ENCODE measurements around the gene CYP21A2. TPM values are rescaled to one million over a fixed set of nuclear protein-coding genes. Genes with fewer than 3 reads are reported as not detected.
"Not testable (repeated sequence)": the region's sequence is repeated elsewhere in the genome, so short reads cannot be mapped to it uniquely, and the experiment has no call there.

CYP21A2 gene
- total and polyA plus RNA-seq, 8 donors: 0.23 to 2.7 (median 0.77) TPM

DNA sequence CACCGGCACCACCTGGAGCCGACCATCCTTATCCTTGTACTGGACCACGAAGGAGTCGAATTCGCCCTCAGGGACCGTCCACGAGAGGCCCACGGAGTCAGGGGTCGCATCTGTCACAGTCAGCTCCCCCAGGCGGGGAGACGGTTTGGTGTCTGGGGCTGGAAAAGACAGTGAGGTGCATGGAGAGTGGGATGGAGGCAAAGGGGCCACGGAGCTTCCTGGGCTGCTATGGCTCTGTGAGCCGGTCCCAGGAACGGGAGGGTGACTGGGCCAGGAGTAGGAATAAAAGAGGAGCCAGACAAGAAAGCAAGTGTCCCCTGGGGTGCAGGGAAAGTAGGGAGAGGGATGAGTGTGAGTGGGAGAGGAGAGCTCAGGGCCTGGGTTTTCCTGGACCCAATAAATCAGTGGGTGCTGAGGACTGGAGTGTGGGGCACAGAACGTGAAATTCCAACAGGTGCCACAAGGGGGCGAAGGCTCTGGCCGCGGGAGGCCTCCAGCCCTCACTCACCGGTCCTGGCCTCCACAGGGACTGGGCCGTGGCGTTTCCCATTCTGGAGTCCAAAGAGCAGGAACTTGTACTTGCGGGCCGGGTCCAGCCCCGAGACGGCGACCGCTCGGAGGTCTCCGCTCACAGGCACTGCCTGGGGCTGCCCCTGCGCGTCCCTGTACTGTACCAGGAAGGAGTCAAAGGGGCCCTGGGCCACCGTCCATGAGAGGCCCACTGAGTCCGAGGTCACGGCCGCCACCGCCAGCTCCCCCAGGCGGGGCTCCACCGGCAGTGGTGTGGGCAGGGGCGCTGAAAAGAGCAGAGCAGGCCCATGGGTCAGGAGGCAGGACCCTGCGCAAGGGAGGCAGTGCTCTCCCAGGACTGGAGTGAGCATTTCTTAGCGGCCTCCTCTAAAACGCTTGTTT is 9.9 kb downstream of the CYP21A2 start:
- intact Hi-C loops (cut with DNase I): no loop called here
- ATAC-seq: peak; percentile 84 to 94 (median 88)
- no peak for FAIRE-seq

DNA sequence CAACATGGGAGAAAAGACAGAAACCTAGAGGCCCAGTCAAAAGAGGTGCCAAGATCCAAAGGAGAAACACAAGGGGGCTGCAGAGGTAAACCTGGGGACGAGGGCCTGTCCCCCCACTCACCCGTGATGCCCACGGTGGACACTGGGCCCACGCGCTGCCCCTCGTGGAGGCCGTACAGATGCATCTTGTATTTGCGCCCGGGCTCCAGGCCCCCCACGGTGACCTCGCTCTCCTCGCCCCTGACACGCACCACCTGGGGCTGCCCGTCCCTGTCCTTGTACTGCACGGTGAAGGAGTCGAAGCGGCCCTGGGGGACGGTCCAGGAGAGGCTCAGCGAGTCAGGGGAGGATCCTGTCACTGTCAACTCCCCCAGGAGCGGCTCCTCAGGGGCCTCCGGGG is 10.9 kb downstream of the CYP21A2 start:
- intact Hi-C loops (cut with DNase I): not testable (repeated sequence)

More for the DNA sequence above, 9.9 kb downstream of the CYP21A2 start:
- H3K9me3 ChIP-seq: no peaks in the 10 kb centered on the region
- no peak overlapping the region for H3K27ac ChIP-seq
- H3K36me3 ChIP-seq: no peaks in the 10 kb centered on the region
- peak; percentile 63 to 92 (median 81) for DNase-seq
- H3K4me1 ChIP-seq: no peaks in the 10 kb centered on the region
- H3K4me3 ChIP-seq: no peak overlapping the region
- no peaks in the 10 kb centered on the region for H3K27me3 ChIP-seq
- 40 to 51% methylated on average over 35 to 42 of the region's 42 CpGs for WGBS, 2 donors
- TF ChIP-seq CTCF (IDR thresholded peaks at IDR 0.05): peak; percentile 74 to 93 (median 90)

GRCh38 chr6:32049736-32050135 is 11.5 kb downstream of the CYP21A2 start:
- H3K36me3 ChIP-seq; H3K27ac ChIP-seq; ATAC-seq; H3K4me3 ChIP-seq; H3K4me1 ChIP-seq; H3K27me3 ChIP-seq; FAIRE-seq; intact Hi-C loops (cut with DNase I); H3K9me3 ChIP-seq; DNase-seq: not testable (repeated sequence)
- WGBS, 2 donors: 82 to 92% methylated on average over 6 to 11 of the region's 11 CpGs

More for the DNA sequence above, 10.9 kb downstream of the CYP21A2 start:
- H3K4me3 ChIP-seq, H3K9me3 ChIP-seq, ATAC-seq, FAIRE-seq, DNase-seq, H3K36me3 ChIP-seq, H3K27me3 ChIP-seq, H3K27ac ChIP-seq, H3K4me1 ChIP-seq: not testable (repeated sequence)
- WGBS, 2 donors: 80 to 92% methylated on average over 20 to 21 of the region's 21 CpGs

DNA sequence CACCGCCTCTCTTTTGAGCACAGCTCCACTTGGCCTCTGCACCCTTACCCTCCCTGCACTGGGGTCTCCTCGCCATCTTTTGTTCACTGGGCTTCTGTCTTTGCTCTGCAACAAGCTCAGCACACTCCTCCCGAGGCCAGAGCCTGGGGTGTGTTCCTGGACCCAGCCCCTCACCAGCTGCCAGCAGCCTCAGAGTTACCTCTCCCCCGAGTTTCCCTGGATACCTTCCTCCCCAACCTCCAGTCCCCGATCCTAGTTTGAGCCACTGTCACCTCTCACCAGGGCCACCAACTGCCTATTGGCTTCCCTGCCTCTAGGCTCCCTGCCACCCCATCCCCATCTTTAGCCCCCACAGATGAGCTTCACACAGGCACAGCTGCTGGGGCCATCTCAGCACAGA is 12.3 kb downstream of the CYP21A2 start:
- H3K27ac ChIP-seq: no peak overlapping the region
- no peak overlapping the region for H3K4me3 ChIP-seq
- DNase-seq (no peak), FAIRE-seq (no peak), ATAC-seq (no peak)
- H3K9me3 ChIP-seq: no peaks in the 10 kb centered on the region
- no peaks in the 10 kb centered on the region for H3K36me3 ChIP-seq
- intact Hi-C loops (cut with DNase I): no loop called here
- TF ChIP-seq CTCF (IDR thresholded peaks at IDR 0.05): no peak
- WGBS, 2 donors: 56 to 58% methylated on average over 5 of the region's 5 CpGs
- H3K4me1 ChIP-seq: no peaks in the 10 kb centered on the region
- H3K27me3 ChIP-seq: no peaks in the 10 kb centered on the region

DNA sequence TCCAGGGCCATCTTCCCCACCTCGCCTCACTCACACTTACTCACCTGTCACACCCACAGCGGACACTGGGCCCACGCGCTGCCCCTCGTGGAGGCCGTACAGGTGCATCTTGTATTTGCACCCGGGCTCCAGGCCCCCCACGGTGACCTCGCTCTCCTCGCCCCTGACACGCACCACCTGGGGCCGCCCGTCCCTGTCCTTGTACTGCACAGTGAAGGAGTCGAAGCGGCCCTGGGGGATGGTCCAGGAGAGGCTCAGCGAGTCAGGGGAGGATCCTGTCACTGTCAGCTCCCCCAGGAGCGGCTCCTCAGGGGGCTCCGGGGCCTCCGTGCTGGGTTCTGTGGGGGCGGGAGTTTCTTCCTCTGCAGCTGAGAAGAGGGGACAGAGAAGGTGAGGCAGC is 14.4 kb downstream of the CYP21A2 start:
- H3K27me3 ChIP-seq; FAIRE-seq; H3K4me1 ChIP-seq; ATAC-seq; DNase-seq; H3K27ac ChIP-seq; intact Hi-C loops (cut with DNase I); H3K36me3 ChIP-seq; H3K4me3 ChIP-seq; H3K9me3 ChIP-seq: not testable (repeated sequence)
- WGBS, 2 donors: 61 to 74% methylated on average over 20 of the region's 20 CpGs

- H3K27me3 ChIP-seq; ATAC-seq; DNase-seq; H3K36me3 ChIP-seq; H3K4me1 ChIP-seq; FAIRE-seq; H3K27ac ChIP-seq; intact Hi-C loops (cut with DNase I); H3K4me3 ChIP-seq; H3K9me3 ChIP-seq: not testable (repeated sequence)
- 77 to 78% methylated on average over 13 of the region's 13 CpGs for WGBS, 2 donors
These were observed 15.1 kb downstream of the CYP21A2 start for GRCh38 chr6:32053314-32053713.

DNA sequence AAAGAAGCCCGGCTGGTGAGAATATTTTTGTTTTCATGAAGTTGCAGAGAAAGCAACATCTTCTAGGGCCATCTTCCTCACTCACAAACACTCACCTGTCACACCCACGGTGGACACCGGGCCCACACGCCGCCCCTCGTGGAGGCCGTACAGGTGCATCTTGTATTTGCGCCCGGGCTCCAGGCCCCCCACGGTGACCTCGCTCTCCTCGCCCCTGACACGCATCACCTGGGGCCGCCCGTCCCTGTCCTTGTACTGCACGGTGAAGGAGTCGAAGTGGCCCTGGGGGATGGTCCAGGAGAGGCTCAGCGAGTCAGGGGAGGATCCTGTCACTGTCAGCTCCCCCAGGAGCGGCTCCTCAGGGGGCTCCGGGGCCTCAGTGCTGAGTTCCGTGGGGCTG is 17.5 kb downstream of the CYP21A2 start:
- H3K36me3 ChIP-seq; FAIRE-seq; intact Hi-C loops (cut with DNase I); DNase-seq; H3K27ac ChIP-seq; H3K4me3 ChIP-seq; H3K27me3 ChIP-seq; H3K9me3 ChIP-seq; H3K4me1 ChIP-seq; ATAC-seq: not testable (repeated sequence)
- WGBS, 2 donors: 78 to 88% methylated on average over 18 to 21 of the region's 21 CpGs
